ENCODE data around the gene BARX1.

Gene BARX1

DNA sequence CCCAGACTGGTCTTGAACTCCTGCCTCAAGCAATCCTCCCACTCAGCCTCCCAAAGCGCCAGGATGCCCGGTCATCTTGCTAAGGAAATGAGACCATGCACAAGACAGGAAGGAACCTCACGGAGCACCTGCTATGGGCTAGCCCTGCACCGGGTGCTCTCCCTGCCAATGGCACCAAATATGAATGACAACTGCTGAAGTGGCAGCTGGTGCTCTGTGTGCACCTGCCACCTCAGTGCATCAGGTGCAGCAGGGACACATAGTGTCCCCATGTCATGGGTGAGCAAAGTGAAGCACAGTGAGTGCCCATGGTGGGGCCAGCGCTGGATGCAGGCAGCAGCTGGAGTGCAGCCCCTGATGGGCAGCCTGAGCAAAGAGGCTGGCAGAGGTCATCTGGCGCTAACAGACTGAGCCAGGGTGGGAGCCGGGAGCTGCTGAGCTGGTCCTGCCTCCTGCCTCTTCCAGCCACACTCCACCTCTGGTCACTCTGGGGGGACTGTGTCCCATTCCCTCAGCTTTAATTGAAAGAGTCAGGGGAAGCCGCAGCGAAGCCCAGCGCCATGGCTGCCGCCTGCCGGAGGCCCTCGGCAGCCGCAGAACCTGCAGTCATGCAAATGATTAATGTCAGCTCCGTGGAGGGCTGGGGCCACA lies 46.4 kb downstream of the BARX1 start:
- TF ChIP-seq, protein P1, sequence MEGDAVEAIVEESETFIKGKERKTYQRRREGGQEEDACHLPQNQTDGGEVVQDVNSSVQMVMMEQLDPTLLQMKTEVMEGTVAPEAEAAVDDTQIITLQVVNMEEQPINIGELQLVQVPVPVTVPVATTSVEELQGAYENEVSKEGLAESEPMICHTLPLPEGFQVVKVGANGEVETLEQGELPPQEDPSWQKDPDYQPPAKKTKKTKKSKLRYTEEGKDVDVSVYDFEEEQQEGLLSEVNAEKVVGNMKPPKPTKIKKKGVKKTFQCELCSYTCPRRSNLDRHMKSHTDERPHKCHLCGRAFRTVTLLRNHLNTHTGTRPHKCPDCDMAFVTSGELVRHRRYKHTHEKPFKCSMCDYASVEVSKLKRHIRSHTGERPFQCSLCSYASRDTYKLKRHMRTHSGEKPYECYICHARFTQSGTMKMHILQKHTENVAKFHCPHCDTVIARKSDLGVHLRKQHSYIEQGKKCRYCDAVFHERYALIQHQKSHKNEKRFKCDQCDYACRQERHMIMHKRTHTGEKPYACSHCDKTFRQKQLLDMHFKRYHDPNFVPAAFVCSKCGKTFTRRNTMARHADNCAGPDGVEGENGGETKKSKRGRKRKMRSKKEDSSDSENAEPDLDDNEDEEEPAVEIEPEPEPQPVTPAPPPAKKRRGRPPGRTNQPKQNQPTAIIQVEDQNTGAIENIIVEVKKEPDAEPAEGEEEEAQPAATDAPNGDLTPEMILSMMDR (IDR thresholded peaks at IDR 0.05; ENCODE audit: borderline replicate concordance, insufficient read depth, low read depth, low read length) = no peak
- H3K4me3 ChIP-seq (ENCODE audit: low read depth, low read length) = no peak overlapping the region

DNA sequence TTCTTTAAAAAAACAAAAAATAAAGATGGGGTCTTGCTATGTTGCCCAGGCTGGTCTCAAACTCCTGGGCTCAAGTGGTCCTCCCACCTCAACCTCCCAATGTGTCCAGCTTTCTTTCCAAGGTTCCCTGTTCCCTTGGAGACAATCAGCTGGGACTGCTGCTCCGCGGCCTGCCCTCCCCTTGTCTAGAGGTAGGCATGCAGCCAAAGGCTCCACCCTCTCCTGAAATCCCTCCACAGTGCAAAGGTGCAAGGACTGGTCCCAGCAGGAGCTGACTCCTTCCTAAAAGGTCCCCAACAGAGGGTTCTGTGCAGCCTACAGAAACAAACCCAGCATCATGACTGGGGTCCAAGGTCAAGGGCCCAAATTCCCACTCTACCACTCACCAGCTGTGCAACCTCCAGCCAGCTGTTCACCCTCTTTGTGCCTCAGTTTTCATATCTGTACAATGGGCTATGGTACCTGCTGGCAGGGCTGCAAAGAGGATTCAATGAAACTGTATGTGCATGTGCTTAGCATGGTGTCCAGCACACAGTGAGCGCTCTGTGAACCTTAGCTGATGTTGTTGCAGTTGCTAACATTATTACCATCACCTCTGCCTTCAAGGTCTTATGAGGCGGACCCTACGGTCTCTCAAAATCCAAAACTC lies 47.5 kb downstream of the BARX1 start:
- TF ChIP-seq, protein P1 (IDR thresholded peaks at IDR 0.05; ENCODE audit: borderline replicate concordance, insufficient read depth, low read depth, low read length) = no peak
- no peak overlapping the region for H3K4me3 ChIP-seq (ENCODE audit: low read depth, low read length)

DNA sequence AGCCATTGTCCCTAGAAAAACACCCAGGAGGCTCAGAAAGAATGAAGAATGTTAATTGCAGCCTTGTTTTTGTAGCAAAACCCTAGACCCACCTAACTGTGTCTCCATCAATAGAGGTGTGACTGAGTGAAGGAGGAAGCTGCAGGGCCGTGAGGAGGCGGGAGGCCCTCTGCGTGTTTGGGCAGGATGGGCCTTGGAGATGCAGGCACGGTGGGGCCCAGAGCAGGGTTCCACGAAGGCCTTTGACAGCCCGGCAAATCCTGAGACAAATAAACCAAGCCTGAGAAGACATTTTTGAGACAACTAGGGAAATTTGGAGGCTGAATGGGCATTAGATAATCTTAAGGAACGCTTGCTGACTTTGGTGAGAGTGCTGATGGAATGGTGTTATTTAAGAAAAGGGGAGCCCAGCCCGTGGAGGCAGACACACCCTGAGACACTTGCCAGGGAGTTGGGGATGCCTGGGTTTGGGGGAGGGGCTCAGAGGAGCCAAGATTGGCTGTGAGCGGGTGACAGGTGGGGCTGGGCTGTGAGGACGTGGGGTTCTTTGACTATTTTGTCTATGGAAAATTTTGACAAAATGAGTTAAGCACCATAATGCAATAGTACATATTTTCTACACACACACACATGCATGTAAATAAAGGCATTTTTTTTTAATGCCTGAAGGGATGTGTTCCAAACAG lies 48.8 kb downstream of the BARX1 start:
- H3K4me3 ChIP-seq (ENCODE audit: low read depth, low read length) = no peak overlapping the region
- TF ChIP-seq, protein P1 (IDR thresholded peaks at IDR 0.05; ENCODE audit: borderline replicate concordance, insufficient read depth, low read depth, low read length) = no peak

DNA sequence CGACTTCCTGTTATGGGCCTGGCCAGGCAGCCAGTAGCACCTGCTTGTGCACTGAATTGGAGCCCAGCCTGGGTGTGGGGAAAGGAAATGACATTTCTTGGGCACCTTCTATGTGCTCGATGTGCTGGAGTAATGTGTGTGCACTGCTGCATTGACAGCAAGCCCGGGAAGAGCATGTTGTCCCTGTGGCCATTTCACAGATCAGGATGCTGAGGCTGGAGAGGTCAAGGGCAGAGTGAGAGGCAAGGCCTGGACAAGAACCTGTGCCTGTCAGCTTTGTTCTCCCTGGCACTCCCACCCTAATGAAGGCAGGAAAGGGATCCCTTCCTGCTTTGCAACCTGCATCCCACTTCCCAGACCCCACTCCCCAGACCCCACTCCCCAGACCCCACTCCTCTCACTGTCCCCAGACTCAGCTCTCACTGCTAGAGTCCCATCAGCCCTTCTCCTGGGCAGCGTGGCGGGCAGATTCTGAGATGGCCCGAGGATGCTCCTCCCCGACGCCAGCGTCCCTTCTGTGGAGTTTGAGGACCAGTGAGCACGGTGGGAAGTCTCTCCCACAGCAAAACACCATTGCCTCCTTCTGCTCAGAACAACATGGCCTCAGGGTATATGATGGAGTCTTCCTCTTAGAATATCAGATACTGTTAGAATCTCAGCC lies 49.6 kb downstream of the BARX1 start:
- no peak overlapping the region for H3K4me3 ChIP-seq (ENCODE audit: low read depth, low read length)
- TF ChIP-seq, protein P1 (IDR thresholded peaks at IDR 0.05; ENCODE audit: borderline replicate concordance, insufficient read depth, low read depth, low read length) = no peak

DNA sequence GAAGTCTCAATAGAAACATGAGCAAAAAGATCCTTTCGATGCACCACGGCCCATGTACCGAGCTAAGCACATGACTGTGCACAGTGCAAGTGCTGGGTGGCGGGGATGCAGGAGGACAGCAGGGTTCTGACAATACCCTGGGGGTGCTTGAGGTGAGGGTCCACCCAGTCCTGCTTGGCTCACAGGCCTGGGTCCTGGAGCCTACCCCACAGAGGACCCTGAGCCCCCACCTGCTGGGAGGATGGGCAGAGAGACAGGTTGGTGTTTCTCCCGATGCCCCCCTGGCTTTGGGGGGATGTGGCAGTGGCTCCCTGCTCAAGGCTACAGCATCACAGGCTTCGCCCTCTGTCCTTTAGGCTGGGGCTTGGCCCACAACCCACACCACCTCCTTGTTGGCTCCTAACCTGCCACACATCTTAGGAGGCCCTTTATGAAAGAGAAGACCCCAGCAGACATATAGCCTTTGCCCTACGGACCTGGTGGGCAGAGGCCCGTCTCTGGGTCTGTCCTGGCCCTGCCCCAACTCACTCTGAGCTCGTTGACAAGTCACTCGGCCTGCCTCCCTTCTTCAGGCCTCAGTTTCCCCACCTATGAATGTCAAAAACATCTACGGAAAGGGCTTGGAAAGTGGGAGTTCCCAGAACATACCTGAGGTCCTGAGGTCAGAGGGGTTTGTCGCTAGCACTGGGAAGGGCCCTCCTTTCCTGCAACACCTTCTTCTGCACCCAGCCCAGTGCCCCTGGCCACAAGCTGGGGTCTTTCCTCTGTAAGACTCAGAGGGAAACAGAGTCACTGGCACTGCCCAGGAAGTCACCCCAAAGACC lies 50.3 kb downstream of the BARX1 start:
- H3K4me3 ChIP-seq (ENCODE audit: low read depth, low read length) = no peak overlapping the region
- TF ChIP-seq, protein P1 (IDR thresholded peaks at IDR 0.05; ENCODE audit: borderline replicate concordance, insufficient read depth, low read depth, low read length) = no peak

DNA sequence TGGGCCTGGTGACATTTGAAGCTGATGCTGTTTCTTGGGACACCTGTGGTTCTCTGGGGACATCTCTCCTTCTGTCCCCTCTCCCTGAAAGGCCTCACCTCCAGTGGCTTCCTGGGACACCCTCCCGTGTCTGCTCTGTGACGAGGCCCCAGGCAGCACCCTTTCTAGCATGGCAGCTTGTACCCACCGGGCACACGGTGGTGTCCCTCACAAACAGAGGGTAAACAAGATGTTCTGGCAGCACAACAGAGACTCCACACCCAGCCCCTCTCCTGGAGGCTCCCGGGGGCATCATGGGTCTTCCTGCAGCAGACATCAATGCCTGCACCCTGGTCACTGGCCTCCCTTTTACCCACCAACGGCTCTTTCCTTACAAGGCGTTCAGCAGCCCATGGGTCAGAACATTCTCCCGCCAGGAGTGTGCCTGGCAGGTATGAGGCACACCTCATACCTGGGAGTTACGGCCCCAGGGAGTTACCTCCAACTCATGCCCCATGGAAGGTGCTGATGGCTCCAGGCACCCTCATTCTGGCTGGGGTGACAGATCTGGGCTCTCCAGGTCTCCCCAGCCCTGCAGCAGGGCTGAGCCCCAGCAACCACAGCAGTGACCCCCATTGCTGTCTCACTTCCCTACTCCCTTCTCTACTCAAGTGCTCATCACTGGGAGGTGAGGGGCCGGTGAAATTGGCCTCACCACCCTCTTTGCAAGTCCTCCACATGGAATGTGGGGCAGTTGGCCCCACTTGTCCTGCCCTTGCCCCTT lies 51.1 kb downstream of the BARX1 start:
- H3K4me3 ChIP-seq (ENCODE audit: low read depth, low read length) = no peak overlapping the region
- TF ChIP-seq, protein P1 (IDR thresholded peaks at IDR 0.05; ENCODE audit: borderline replicate concordance, insufficient read depth, low read depth, low read length) = no peak

All from GM12875 (cell line).